ENCODE data around the gene MAU2.

- TF ChIP-seq, protein P1, sequence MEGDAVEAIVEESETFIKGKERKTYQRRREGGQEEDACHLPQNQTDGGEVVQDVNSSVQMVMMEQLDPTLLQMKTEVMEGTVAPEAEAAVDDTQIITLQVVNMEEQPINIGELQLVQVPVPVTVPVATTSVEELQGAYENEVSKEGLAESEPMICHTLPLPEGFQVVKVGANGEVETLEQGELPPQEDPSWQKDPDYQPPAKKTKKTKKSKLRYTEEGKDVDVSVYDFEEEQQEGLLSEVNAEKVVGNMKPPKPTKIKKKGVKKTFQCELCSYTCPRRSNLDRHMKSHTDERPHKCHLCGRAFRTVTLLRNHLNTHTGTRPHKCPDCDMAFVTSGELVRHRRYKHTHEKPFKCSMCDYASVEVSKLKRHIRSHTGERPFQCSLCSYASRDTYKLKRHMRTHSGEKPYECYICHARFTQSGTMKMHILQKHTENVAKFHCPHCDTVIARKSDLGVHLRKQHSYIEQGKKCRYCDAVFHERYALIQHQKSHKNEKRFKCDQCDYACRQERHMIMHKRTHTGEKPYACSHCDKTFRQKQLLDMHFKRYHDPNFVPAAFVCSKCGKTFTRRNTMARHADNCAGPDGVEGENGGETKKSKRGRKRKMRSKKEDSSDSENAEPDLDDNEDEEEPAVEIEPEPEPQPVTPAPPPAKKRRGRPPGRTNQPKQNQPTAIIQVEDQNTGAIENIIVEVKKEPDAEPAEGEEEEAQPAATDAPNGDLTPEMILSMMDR (IDR thresholded peaks at IDR 0.05; ENCODE audit: low read depth, low read length, poor library complexity, severe bottlenecking): no peak
- no peak for TF ChIP-seq EZH2phosphoT487 (IDR thresholded peaks at IDR 0.05; ENCODE audit: borderline replicate concordance, low read length)
Observed at GRCh38 chr19:19354007-19354406, 33.4 kb downstream of the MAU2 start.

Measured in DOHH2 (cell line).